Measurements from ENCODE around the gene LKAAEAR1.
"Not testable (repeated sequence)": the region's sequence is repeated elsewhere in the genome, so short reads cannot be mapped to it uniquely, and the experiment has no call there.

The LKAAEAR1 gene

DNA sequence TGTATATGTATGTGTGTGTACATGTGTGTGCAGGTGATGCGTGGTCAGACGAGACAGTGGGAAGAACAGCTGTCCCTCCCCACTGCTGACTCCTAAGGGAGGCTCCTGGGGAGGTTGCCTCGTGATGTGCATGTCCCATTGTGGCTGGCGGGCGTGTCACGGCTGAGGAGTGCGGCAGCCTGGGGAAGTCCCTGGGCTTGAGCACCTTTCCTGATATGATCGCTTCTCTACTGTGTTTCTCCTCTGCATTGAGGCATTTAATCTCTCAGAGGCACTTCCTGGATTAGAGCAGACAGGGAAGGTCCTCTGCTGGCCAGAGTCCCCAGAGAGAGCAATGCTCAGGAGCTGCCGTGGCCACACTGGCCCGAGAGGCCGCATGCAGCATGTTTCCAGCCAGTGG, 11.7 kb upstream of the LKAAEAR1 start:
- Histone ChIP-seq H3K27ac (no peak overlapping the region), H3K9ac (ENCODE audit: insufficient read length) (no peak overlapping the region), H3K4me3 (no peak overlapping the region), H3K9me3 (ENCODE audit: low read depth, low read length) (no peaks in the 10 kb centered on the region), H3K36me3 (ENCODE audit: insufficient read depth, low read length) (no peaks in the 10 kb centered on the region)
- DNase-seq (ENCODE audit: low read depth, low spot score) = no peak
- TF ChIP-seq POLR2AphosphoS5 (IDR thresholded peaks at IDR 0.05; ENCODE audit: borderline replicate concordance, low read depth, low read length) = no peak
- TF ChIP-seq EZH2 (IDR thresholded peaks at IDR 0.05) = no peak
- TF ChIP-seq FOXP2 (optimal IDR thresholded peaks at IDR 0.05; ENCODE audit: control extremely low read depth, extremely low read length, insufficient read depth) = no peak

DNA sequence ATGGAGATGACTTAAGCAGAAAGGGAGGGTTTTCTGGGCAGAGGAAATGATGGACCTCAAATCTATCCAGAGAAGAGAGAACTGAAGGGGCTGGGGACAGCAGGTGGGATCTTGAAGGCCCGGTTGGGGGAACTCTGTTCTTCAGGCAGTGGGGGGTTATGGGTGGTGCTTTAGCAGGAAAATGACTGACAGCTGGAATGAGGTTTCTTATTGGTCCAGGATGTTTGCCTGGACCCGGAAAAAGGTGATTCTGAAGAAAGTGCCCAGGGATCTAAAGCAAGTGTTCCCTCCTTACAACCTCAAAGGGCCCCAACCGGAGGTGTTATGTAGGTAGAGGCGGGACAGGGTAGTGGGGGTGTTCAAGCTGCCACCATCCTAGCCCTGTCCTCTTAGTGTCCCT, 11.3 kb upstream of the LKAAEAR1 start:
- DNase-seq (ENCODE audit: low read depth, low spot score) = no peak
- no peak for TF ChIP-seq FOXP2 (optimal IDR thresholded peaks at IDR 0.05; ENCODE audit: control extremely low read depth, extremely low read length, insufficient read depth)
- no peak for TF ChIP-seq POLR2AphosphoS5 (IDR thresholded peaks at IDR 0.05; ENCODE audit: borderline replicate concordance, low read depth, low read length)
- no peak for TF ChIP-seq EZH2 (IDR thresholded peaks at IDR 0.05)
- no peak overlapping the region for H3K4me3 ChIP-seq
- H3K9me3 ChIP-seq (ENCODE audit: low read depth, low read length) = no peaks in the 10 kb centered on the region
- H3K27ac ChIP-seq = no peak overlapping the region
- no peak overlapping the region for H3K9ac ChIP-seq (ENCODE audit: insufficient read length)
- no peaks in the 10 kb centered on the region for H3K36me3 ChIP-seq (ENCODE audit: insufficient read depth, low read length)

DNA sequence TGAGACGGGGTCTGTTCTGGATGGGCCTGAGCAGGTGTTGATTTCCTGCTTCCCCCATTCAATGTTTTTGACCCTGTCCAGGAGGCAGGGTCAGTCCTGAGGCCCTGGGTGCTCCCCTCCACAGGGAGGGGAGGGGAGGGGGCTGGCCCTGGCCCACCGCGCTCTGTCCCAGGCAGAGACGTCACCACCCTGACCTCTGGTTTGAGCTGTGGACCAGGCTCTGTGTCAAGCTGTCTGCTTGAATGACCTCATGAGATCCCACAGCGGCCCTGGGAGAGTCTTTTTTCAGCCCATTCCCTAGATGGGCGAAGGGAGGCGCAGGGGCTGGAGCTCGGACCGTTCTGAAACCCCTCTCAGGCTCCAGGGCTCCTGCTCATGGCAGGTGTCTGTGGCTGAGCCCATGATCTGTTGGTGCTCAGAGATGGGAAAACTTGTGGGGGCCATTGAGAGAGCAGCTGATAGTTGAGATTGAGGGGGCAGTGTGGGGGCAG, 8.9 kb upstream of the LKAAEAR1 start:
- Histone ChIP-seq H3K36me3 (ENCODE audit: insufficient read depth, low read length) (no peaks in the 10 kb centered on the region), H3K9ac (ENCODE audit: insufficient read length) (no peak overlapping the region), H3K4me3 (no peak overlapping the region), H3K9me3 (ENCODE audit: low read depth, low read length) (no peaks in the 10 kb centered on the region), H3K27ac (no peak overlapping the region)
- no peak for DNase-seq (ENCODE audit: low read depth, low spot score)
- TF ChIP-seq FOXP2 (optimal IDR thresholded peaks at IDR 0.05; ENCODE audit: control extremely low read depth, extremely low read length, insufficient read depth) = no peak
- TF ChIP-seq POLR2AphosphoS5 (IDR thresholded peaks at IDR 0.05; ENCODE audit: borderline replicate concordance, low read depth, low read length) = no peak
- TF ChIP-seq EZH2 (IDR thresholded peaks at IDR 0.05) = no peak

DNA sequence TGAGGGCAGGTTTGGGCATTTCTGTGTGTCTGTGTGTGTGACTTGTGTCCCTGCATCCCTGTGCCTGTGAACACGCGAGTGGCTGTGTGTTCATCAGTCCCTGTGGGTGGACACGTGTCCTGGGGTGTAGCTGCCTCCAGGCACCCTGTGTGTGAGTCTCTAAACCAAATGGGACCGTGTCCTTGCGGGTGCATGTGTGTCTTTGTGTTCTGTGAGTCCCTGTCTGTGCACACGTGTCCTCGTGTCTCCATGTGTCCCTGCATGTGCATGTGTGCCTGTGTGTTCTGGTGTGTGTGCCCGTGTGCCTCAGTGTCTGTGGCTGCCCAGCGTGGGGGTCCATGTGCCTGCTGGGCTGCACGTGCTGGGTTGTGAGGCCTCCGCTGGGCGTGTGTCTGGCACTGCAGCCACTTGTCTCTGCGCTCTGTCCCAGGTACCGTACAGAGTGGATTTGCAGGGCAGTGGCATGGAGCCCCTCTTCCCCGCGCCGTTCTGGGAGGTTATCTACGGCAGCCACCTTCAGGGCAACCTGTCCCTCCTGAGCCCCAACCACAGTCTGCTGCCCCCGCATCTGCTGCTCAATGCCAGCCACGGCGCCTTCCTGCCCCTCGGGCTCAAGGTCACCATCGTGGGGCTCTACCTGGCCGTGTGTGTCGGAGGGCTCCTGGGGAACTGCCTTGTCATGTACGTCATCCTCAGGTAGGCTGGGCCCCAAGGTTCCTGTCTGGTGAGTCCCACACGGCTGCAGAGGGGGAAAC, 8.2 kb upstream of the LKAAEAR1 start:
- TF ChIP-seq EZH2 (IDR thresholded peaks at IDR 0.05) (no peak), FOXP2 (optimal IDR thresholded peaks at IDR 0.05; ENCODE audit: control extremely low read depth, extremely low read length, insufficient read depth) (no peak), POLR2AphosphoS5 (IDR thresholded peaks at IDR 0.05; ENCODE audit: borderline replicate concordance, low read depth, low read length) (no peak)
- H3K36me3 ChIP-seq (ENCODE audit: insufficient read depth, low read length) = no peaks in the 10 kb centered on the region
- H3K9me3 ChIP-seq (ENCODE audit: low read depth, low read length) = no peaks in the 10 kb centered on the region
- 0 out of 2 replicates have a peak overlapping the region, but pooled peaks have one; percentile 15 for H3K4me3 ChIP-seq
- DNase-seq (ENCODE audit: low read depth, low spot score) = no peak
- H3K27ac ChIP-seq = no peak overlapping the region
- H3K9ac ChIP-seq (ENCODE audit: insufficient read length) = no peak overlapping the region

DNA sequence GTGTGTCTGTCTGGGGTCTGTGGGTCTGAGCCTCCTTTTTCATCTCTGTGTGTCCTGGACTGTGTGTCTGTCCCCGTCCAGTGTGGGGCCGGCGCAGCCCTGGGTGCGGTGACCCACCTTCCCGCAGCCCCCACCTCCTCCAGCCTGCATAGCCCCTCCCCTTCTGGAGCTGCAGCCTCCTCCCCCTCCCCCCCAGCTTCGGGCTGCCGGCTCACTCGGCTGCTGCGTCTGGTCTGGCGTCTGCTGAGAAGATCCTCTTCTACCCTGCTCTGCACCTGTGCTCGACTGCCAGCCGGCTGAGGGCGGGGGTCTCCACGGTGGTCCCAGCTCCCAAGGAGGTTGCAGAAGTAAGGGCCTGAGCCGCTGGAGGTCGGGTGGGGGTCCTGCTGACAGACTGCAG, 7.6 kb upstream of the LKAAEAR1 start:
- Histone ChIP-seq H3K4me3 (0 out of 2 replicates have a peak overlapping the region, but pooled peaks have one; percentile 15), H3K36me3 (ENCODE audit: insufficient read depth, low read length) (no peaks in the 10 kb centered on the region), H3K9me3 (ENCODE audit: low read depth, low read length) (no peaks in the 10 kb centered on the region), H3K27ac (no peak overlapping the region), H3K9ac (ENCODE audit: insufficient read length) (no peak overlapping the region)
- DNase-seq (ENCODE audit: low read depth, low spot score) = no peak
- TF ChIP-seq FOXP2 (optimal IDR thresholded peaks at IDR 0.05; ENCODE audit: control extremely low read depth, extremely low read length, insufficient read depth) = no peak
- TF ChIP-seq POLR2AphosphoS5 (IDR thresholded peaks at IDR 0.05; ENCODE audit: borderline replicate concordance, low read depth, low read length) = no peak
- TF ChIP-seq EZH2 (IDR thresholded peaks at IDR 0.05) = no peak

DNA sequence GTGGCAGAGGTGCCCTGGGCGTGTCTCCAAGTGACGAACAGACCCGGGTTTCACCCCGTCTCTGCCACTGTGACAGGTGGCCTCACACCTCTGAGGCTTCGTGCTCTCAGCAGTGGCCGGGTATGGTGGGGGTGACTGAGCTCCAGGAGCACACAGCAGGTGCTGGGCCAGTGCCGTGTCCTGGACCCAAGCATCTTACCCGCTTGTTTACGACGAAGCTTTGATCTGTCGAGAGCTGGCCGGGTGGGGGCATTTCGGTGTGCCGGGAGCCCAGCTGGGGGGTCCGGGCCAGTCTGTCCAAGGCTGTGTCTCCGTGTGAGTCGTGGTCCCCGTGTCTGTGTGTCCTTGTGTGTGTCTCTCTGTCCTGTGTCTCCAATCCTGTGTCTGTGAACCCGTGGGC, 7.1 kb upstream of the LKAAEAR1 start:
- TF ChIP-seq POLR2AphosphoS5 (IDR thresholded peaks at IDR 0.05; ENCODE audit: borderline replicate concordance, low read depth, low read length) (no peak), FOXP2 (optimal IDR thresholded peaks at IDR 0.05; ENCODE audit: control extremely low read depth, extremely low read length, insufficient read depth) (no peak)
- Histone ChIP-seq H3K9ac (ENCODE audit: insufficient read length) (no peak overlapping the region), H3K9me3 (ENCODE audit: low read depth, low read length) (no peaks in the 10 kb centered on the region), H3K4me3 (no peak overlapping the region), H3K27ac (no peak overlapping the region), H3K36me3 (ENCODE audit: insufficient read depth, low read length) (no peaks in the 10 kb centered on the region)
- no peak for DNase-seq (ENCODE audit: low read depth, low spot score)

DNA sequence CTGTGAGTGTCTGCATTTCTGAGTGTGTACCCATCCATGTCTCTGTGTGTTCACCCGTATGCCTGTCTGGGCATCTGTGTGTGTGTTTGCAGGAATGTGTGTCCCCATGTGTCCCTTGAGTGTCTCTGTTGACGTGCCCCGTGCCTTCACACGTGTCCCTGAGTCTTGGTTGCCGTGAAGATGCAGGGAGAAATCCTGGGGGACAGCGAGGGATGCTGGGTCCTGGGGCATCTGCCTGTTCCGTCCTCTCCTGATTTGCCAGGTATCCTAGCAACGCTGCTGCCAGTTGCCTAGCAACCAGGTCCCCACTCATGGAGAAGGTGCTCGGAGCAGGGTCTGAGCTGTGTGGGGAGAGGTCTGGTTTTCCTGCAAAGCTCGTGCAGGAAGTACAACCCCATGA, 6.0 kb upstream of the LKAAEAR1 start:
- no peak for DNase-seq (ENCODE audit: low read depth, low spot score)
- Histone ChIP-seq H3K9me3 (ENCODE audit: low read depth, low read length) (no peaks in the 10 kb centered on the region), H3K9ac (ENCODE audit: insufficient read length) (no peak overlapping the region), H3K36me3 (ENCODE audit: insufficient read depth, low read length) (no peaks in the 10 kb centered on the region), H3K27ac (no peak overlapping the region), H3K4me3 (no peak overlapping the region)
- TF ChIP-seq EZH2 (IDR thresholded peaks at IDR 0.05) (no peak), POLR2AphosphoS5 (IDR thresholded peaks at IDR 0.05; ENCODE audit: borderline replicate concordance, low read depth, low read length) (no peak), FOXP2 (optimal IDR thresholded peaks at IDR 0.05; ENCODE audit: control extremely low read depth, extremely low read length, insufficient read depth) (no peak)

DNA sequence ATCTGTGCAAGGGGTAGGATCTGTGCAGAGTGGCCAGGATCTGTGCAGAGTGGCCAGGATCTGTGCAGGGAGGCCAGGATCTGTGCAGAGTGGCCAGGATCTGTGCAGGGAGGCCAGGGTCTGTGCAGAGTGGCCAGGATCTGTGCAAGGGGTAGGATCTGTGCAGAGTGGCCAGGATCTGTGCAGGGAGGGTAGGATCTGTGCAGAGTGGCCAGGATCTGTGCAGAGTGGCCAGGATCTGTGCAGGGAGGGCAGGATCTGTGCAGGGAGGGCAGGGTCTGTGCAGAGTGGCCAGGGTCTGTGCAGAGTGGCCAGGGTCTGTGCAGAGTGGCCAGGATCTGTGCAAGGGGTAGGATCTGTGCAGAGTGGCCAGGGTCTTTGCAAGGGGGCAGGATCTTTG, 4.4 kb upstream of the LKAAEAR1 start:
- H3K9me3 ChIP-seq (ENCODE audit: low read depth, low read length); H3K27ac ChIP-seq; DNase-seq (ENCODE audit: low read depth, low spot score): not testable (repeated sequence)

DNA sequence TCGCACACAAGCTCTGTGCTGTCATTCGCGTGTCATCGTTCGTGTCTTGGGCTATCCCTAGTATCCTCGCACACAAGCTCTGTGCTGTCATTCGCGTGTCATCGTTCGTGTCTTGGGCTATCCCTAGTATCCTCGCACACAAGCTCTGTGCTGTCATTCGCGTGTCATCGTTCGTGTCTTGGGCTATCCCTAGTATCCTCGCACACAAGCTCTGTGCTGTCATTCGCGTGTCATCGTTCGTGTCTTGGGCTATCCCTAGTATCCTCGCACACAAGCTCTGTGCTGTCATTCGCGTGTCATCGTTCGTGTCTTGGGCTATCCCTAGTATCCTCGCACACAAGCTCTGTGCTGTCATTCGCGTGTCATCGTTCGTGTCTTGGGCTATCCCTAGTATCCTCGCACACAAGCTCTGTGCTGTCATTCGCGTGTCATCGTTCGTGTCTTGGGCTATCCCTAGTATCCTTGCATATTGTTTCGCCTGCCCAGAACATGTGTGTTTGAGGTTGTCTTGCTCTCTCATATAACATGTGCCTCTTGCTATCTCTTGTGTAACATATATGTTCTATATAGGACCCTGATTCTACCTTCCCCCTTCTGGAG, 3.1 kb upstream of the LKAAEAR1 start:
- H3K36me3 ChIP-seq (ENCODE audit: insufficient read depth, low read length); H3K9ac ChIP-seq (ENCODE audit: insufficient read length); H3K4me3 ChIP-seq; H3K9me3 ChIP-seq (ENCODE audit: low read depth, low read length); H3K27ac ChIP-seq; DNase-seq (ENCODE audit: low read depth, low spot score): not testable (repeated sequence)

More for the DNA sequence above, 4.4 kb upstream of the LKAAEAR1 start:
- not testable (repeated sequence) for H3K4me3 ChIP-seq; H3K36me3 ChIP-seq (ENCODE audit: insufficient read depth, low read length); H3K9ac ChIP-seq (ENCODE audit: insufficient read length)
